SK-N-SH treated with all-trans-retinoic acid at 6 μM for 48 hours (cell line): ENCODE data around the gene PLEKHG4B.

Experiments used
- ATAC-seq: fragments of 200-7000 bp; cut with Tn5 transposase; 3 replicates; pipeline ENCODE4 v1.9.1; 2020; ENCODE audit warnings: mild to moderate bottlenecking, moderate library complexity
- ARNTL ChIP-seq: fragments of 450-650 bp; formaldehyde crosslinking; IDR thresholded peaks from 2 replicates; pipeline ENCODE4 v1.5.0; 2020; ENCODE audit warnings: low read depth, mild to moderate bottlenecking, moderate library complexity, borderline replicate concordance
- CREB5 ChIP-seq: fragments of 250-450 bp; sonication (Bioruptor Pico); IDR thresholded peaks from 2 replicates; pipeline ENCODE4 v1.5.1; 2020; ENCODE audit warnings: low read depth, mild to moderate bottlenecking, moderate library complexity
- CSDC2 ChIP-seq: fragments of 250-450 bp; sonication (Bioruptor Pico); IDR thresholded peaks from 2 replicates; pipeline ENCODE4 v1.5.0; 2020; ENCODE audit warnings: mild to moderate bottlenecking, moderate library complexity
- ESRRG ChIP-seq: fragments of 250-450 bp; sonication (Bioruptor Pico); IDR thresholded peaks from 2 replicates; pipeline ENCODE4 v1.6.1; 2021; ENCODE audit warnings: mild to moderate bottlenecking
- GLIS3 ChIP-seq: fragments of 250-450 bp; sonication (Bioruptor Pico); IDR thresholded peaks from 2 replicates; pipeline ENCODE4 v1.5.0; 2020; ENCODE audit warnings: mild to moderate bottlenecking, moderate library complexity
- ISL1 ChIP-seq: fragments of 250-450 bp; sonication (Bioruptor Pico); IDR thresholded peaks from 2 replicates; pipeline ENCODE4 v2.1.2; 2022; ENCODE audit warnings: mild to moderate bottlenecking, moderate library complexity
- OSR1 ChIP-seq: fragments of 250-450 bp; sonication (Bioruptor Pico); IDR thresholded peaks from 2 replicates; pipeline ENCODE4 v1.8.0; 2022; ENCODE audit warnings: moderate library complexity, mild to moderate bottlenecking, inconsistent platforms
- PATZ1 ChIP-seq: fragments of 250-450 bp; sonication (Bioruptor Pico); IDR thresholded peaks from 2 replicates; pipeline ENCODE4 v1.8.0; 2020; ENCODE audit warnings: mild to moderate bottlenecking, moderate library complexity, borderline replicate concordance
- PPARA ChIP-seq: fragments of 250-450 bp; sonication (Bioruptor Pico); IDR thresholded peaks from 2 replicates; pipeline ENCODE4 v1.5.0; 2020; ENCODE audit warnings: mild to moderate bottlenecking, borderline replicate concordance
- RARB ChIP-seq: fragments of 250-450 bp; sonication (Bioruptor Pico); IDR thresholded peaks from 2 replicates; pipeline ENCODE4 v1.8.0; 2021; ENCODE audit warnings: mild to moderate bottlenecking, moderate library complexity
- SNAI2 ChIP-seq: fragments of 250-450 bp; sonication (Bioruptor Pico); IDR thresholded peaks from 2 replicates; pipeline ENCODE4 v1.5.0; 2020; ENCODE audit warnings: mild to moderate bottlenecking, moderate library complexity
- TCF4 ChIP-seq: fragments of 250-450 bp; sonication (Bioruptor Pico); IDR thresholded peaks from 2 replicates; pipeline ENCODE4 v1.8.0; 2021; ENCODE audit warnings: mild to moderate bottlenecking, moderate library complexity, borderline replicate concordance
- TOX ChIP-seq: fragments of 250-450 bp; sonication (Bioruptor Pico); IDR thresholded peaks from 2 replicates; pipeline ENCODE4 v1.8.0; 2021; ENCODE audit warnings: mild to moderate bottlenecking, moderate library complexity, borderline replicate concordance
- TSHZ2 ChIP-seq: fragments of 250-450 bp; sonication (Bioruptor Pico); IDR thresholded peaks from 2 replicates; pipeline ENCODE4 v1.5.0; 2020; ENCODE audit warnings: mild to moderate bottlenecking, moderate library complexity
- ZFP3 ChIP-seq: fragments of 250-450 bp; sonication (Bioruptor Pico); IDR thresholded peaks from 2 replicates; pipeline ENCODE4 v1.5.0; 2020; ENCODE audit warnings: mild to moderate bottlenecking, moderate library complexity
- ZFP30 ChIP-seq: fragments of 450-650 bp; formaldehyde crosslinking; IDR thresholded peaks from 2 replicates; pipeline ENCODE4 v1.5.0; 2022; ENCODE audit warnings: mild to moderate bottlenecking, moderate library complexity
- ZNF565 ChIP-seq: fragments of 450-650 bp; formaldehyde crosslinking; conservative IDR thresholded peaks from 2 replicates; pipeline ENCODE4 v1.5.0; 2020; ENCODE audit warnings: low read depth, mild to moderate bottlenecking, moderate library complexity
- ZNF70 ChIP-seq: fragments of 450-650 bp; formaldehyde crosslinking; IDR thresholded peaks from 2 replicates; pipeline ENCODE4 v1.5.0; 2020; ENCODE audit warnings: mild to moderate bottlenecking, moderate library complexity
- ZNF8 ChIP-seq: fragments of 450-650 bp; formaldehyde crosslinking; IDR thresholded peaks from 2 replicates; pipeline ENCODE4 v1.5.0; 2020; ENCODE audit warnings: mild to moderate bottlenecking, moderate library complexity
- TF ChIP-seq, protein P1 (sequence below): fragments of 250-450 bp; sonication (Bioruptor Pico); IDR thresholded peaks from 2 replicates; pipeline ENCODE4 v1.5.1; 2021; ENCODE audit warnings: mild to moderate bottlenecking, moderate library complexity

The PLEKHG4B gene

GRCh38 chr5:157801-158200 is 65.8 kb downstream of the PLEKHG4B start:
- ATAC-seq, result no peak
- TF ChIP-seq OSR1 (CRISPR knock-in tag) (no peak), RARB (CRISPR knock-in tag) (no peak), ZNF8 (CRISPR knock-in tag) (no peak), TOX (CRISPR knock-in tag) (no peak), PPARA (no peak), ZNF70 (CRISPR knock-in tag) (no peak), PATZ1 (CRISPR knock-in tag) (no peak), ZFP3 (no peak), ZFP30 (CRISPR knock-in tag) (no peak), ZNF565 (no peak), ESRRG (CRISPR knock-in tag) (no peak), CREB5 (CRISPR knock-in tag) (no peak), ISL1 (CRISPR knock-in tag) (no peak), SNAI2 (no peak)
- TF ChIP-seq, all 23 proteins: peak for 0

DNA sequence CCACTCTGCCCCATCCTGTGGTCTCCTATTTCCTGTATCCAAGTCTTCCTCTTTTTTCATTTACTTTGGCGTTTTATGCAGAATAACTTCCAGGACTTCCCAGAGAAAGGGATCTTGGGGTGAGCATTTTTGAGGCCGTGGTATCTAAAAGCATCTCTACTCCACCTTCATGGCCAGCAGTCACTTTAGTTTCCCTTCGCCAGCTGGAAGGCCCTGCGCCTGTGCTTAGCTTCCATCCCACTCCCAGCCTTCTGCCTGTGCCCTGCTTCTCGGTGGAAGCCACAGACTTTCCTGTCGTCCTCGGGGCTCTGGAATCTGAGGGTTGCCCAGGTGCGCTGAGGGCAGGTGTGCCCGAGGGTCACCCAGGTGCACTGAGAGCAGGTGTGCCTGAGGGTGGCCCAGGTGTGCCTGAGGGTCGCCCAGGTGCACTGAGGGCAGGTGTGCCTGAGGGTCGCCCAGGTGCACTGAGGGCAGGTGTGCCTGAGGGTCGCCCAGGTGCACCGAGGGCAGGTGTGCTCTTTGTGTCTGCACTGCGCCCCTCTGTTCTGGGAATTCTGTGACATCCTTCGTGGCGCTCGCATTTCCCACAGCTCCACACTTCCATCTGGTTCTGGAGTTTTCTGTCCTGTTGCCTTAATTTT is 67.0 kb downstream of the PLEKHG4B start:
- no peak for ATAC-seq
- TF ChIP-seq, protein P1, sequence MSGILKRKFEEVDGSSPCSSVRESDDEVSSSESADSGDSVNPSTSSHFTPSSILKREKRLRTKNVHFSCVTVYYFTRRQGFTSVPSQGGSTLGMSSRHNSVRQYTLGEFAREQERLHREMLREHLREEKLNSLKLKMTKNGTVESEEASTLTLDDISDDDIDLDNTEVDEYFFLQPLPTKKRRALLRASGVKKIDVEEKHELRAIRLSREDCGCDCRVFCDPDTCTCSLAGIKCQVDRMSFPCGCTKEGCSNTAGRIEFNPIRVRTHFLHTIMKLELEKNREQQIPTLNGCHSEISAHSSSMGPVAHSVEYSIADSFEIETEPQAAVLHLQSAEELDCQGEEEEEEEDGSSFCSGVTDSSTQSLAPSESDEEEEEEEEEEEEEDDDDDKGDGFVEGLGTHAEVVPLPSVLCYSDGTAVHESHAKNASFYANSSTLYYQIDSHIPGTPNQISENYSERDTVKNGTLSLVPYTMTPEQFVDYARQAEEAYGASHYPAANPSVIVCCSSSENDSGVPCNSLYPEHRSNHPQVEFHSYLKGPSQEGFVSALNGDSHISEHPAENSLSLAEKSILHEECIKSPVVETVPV, result no peak

- no peak for ATAC-seq
- TF ChIP-seq GLIS3, result no peak
- TF ChIP-seq TSHZ2 (CRISPR knock-in tag), result no peak
- TF ChIP-seq CREB5 (CRISPR knock-in tag), result no peak
- no peak for TF ChIP-seq TCF4 (CRISPR knock-in tag)
- TF ChIP-seq ZFP30 (CRISPR knock-in tag), result no peak
- no peak for TF ChIP-seq ISL1 (CRISPR knock-in tag)
- TF ChIP-seq SNAI2, result no peak
- no peak for TF ChIP-seq ZNF565
- no peak for TF ChIP-seq ARNTL (CRISPR knock-in tag)
- TF ChIP-seq PATZ1 (CRISPR knock-in tag), result no peak
- no peak for TF ChIP-seq PPARA
- TF ChIP-seq, protein P1, result no peak
- no peak for TF ChIP-seq CSDC2 (CRISPR knock-in tag)
Observed at GRCh38 chr5:159448-160172, 67.6 kb downstream of the PLEKHG4B start.
